ENCODE data around the gene DLG2.

GRCh38 chr11:83816572-83817187 is 1810.5 kb downstream of the DLG2 start:
- TF ChIP-seq CTCF (conservative IDR thresholded peaks at IDR 0.05; ENCODE audit: low read length) (peak; percentile 85), EZH2phosphoT487 (IDR thresholded peaks at IDR 0.05; ENCODE audit: borderline replicate concordance, low read depth, low read length) (no peak)
